Measurements from ENCODE around the gene KIAA2012.

DNA sequence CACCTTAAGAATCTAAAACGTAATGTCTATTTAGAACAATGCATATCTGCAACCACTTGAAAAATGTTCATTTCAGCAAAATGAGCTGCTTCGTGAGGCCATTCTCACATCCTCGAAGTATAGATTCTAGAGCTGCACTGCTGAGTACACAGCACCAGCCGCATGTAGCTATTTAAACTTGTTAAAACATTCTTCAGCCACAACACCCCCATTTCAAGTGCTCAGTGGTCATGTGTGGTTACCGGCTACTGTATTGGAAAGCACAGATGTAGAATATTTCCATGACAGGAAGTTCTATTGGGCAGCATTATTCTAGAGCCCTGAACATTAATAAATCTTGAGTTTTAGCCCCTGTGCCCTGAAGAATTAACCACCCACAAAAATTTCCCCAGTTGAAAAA is 130.3 kb downstream of the KIAA2012 start:
- TF ChIP-seq POLR2A (IDR thresholded peaks at IDR 0.05; ENCODE audit: low read depth, low read length) (no peak), POLR2AphosphoS5 (IDR thresholded peaks at IDR 0.05; ENCODE audit: low read depth, low read length) (no peak)

Measured in GM12892 (cell line).